Stimulated activated CD4-positive, alpha-beta T cell treated with anti-CD3 and anti-CD28 coated beads, Interleukin-12 subunit alpha, Interleukin-12 subunit beta, amount 100 ng/mL, for 4 hours (primary cell): ENCODE measurements around the gene RTTN.
"Not testable (repeated sequence)": the region's sequence is repeated elsewhere in the genome, so short reads cannot be mapped to it uniquely, and the experiment has no call there.

ENCODE experiments used
- DNase-seq: peaks from one replicate; pipeline ENCODE4 v3.0.0-alpha.2; 2020

Gene RTTN

GRCh38 chr18:70205421-70206397 lies at the start of gene RTTN:
Gene RTTN, minus strand, starts transcription at chr18:70205687. Its CDS starts 29 bp downstream, at chr18:70205658.
- peak; percentile 87 for DNase-seq

GRCh38 chr18:70250781-70251180 lies 45.3 kb upstream of the RTTN start:
- DNase-seq = no peak

- not testable (repeated sequence) for DNase-seq
These were observed 44.4 kb upstream of the RTTN start for GRCh38 chr18:70249861-70250260.

- no peak for DNase-seq
These were observed 43.6 kb upstream of the RTTN start for GRCh38 chr18:70249118-70249517.

- DNase-seq = no peak
These were observed 40.6 kb upstream of the RTTN start for GRCh38 chr18:70246061-70246466.

- DNase-seq = no peak
These were observed 37.8 kb upstream of the RTTN start for GRCh38 chr18:70243131-70243929.

GRCh38 chr18:70236921-70237320 lies 31.4 kb upstream of the RTTN start:
- not testable (repeated sequence) for DNase-seq

- DNase-seq = no peak
These were observed 30.0 kb upstream of the RTTN start for GRCh38 chr18:70235478-70235877.

- no peak for DNase-seq
These were observed 29.4 kb upstream of the RTTN start for GRCh38 chr18:70234667-70235459.

GRCh38 chr18:70233974-70234373 lies 28.5 kb upstream of the RTTN start:
- DNase-seq = no peak

- no peak for DNase-seq
These were observed 26.8 kb upstream of the RTTN start for GRCh38 chr18:70232261-70232660.

- no peak for DNase-seq
These were observed 24.2 kb upstream of the RTTN start for GRCh38 chr18:70229639-70230038.

- DNase-seq = no peak
These were observed 23.0 kb upstream of the RTTN start for GRCh38 chr18:70228536-70228935.

- DNase-seq = no peak
These were observed 22.0 kb upstream of the RTTN start for GRCh38 chr18:70227438-70227837.

- DNase-seq = no peak
These were observed 16.4 kb upstream of the RTTN start for GRCh38 chr18:70221915-70222278.

- DNase-seq = no peak
These were observed 15.8 kb upstream of the RTTN start for GRCh38 chr18:70221156-70221914.

- DNase-seq = no peak
These were observed 15.1 kb upstream of the RTTN start for GRCh38 chr18:70220628-70221027.

GRCh38 chr18:70219688-70220087 lies 14.2 kb upstream of the RTTN start:
- no peak for DNase-seq

- DNase-seq = no peak
These were observed 11.3 kb upstream of the RTTN start for GRCh38 chr18:70216788-70217187.

GRCh38 chr18:70207181-70207580 lies 1.7 kb upstream of the RTTN start:
- no peak for DNase-seq

- no peak for DNase-seq
These were observed 5.2 kb downstream of the RTTN start for GRCh38 chr18:70200286-70200685.

- no peak for DNase-seq
These were observed 7.6 kb downstream of the RTTN start for GRCh38 chr18:70197844-70198243.
